T-helper 9 cell (primary cell): ENCODE measurements around the gene CREB3L2.

Source experiments
- DNase-seq: peaks from one replicate; pipeline ENCODE4 v3.0.0-alpha.2; 2020

The CREB3L2 gene

GRCh38 chr7:137950263-137950621, 51.6 kb downstream of the CREB3L2 start:
- no peak for DNase-seq

DNA sequence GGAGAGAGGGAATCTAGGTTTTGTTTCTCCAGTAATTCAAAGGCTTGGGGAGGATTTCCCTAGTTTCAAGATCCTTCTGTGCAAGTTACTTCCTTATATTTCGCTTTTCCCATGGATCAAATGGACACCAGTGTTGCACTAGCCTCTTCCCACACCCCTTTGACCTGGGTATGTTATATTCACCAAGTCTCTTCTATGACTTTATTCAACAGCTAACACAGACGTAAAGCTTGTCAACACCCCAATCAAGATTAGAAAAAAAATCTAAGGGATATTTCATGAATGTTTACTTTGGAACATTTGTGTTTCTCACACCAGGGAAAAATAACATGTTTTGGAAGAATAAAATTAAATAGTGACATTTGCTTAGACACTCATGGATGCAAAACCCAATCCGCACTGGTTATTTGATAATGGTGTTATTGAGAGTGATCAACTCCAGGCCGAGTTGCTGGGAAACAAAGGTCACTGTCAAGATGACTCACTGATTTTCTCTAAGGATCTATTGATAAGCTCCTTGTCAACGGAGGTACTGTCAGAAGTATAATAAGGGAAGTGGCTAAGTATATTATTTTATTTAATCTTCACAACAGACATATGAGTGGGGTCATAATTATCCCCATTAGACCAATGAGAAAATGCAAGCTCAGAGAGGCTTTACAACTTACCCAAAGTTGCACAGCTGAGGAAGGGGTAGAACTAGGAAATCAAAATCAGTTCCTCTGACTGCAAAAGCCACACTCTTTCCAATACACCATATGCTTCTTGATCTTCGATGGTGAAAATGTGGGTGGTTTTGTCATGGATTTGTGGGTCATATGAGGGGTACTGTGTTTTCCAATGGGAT, 52.2 kb downstream of the CREB3L2 start:
- DNase-seq = no peak

DNA sequence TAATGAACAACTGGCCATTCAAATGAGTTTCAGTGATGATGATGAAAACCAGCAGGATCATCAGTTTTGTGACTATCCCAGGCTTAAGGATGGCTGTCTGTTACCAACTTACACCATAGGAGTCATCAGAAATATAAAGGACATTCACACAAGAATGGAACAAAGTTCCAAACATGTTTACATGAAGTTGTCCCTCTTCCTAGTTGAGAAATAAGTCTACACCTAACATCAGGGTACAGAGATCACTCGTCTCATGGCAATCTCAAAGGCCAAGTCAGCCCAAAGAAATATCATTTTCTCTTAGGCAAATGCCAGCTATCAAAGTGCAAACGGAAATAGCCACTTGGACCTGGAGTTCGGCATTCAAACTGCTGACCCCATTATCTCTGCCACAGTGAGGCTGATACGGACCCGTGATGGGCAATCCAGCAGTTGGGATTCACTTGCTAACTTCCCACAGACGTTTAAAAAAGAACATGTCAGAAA, 53.0 kb downstream of the CREB3L2 start:
- DNase-seq = no peak

GRCh38 chr7:137948083-137948844, 53.6 kb downstream of the CREB3L2 start:
- DNase-seq = no peak

DNA sequence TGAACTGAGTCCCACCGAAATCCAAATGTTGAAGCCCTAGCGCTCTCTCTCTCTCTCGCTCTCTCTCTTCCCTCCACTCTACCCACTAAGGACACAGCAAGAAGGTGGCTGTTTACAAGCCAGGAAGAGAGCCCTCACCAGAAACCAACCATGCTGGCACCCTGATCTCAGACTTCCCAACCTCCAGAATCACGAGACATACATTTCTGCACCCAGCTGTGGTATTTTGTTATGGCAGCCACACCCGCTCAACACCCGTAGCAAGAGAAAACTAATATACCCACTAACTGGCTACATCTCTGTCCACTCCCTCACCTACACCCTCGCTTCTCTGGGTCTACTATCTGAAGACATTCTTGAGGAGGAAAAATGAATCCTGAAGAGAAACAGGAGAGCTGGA, 54.8 kb downstream of the CREB3L2 start:
- DNase-seq = no peak

DNA sequence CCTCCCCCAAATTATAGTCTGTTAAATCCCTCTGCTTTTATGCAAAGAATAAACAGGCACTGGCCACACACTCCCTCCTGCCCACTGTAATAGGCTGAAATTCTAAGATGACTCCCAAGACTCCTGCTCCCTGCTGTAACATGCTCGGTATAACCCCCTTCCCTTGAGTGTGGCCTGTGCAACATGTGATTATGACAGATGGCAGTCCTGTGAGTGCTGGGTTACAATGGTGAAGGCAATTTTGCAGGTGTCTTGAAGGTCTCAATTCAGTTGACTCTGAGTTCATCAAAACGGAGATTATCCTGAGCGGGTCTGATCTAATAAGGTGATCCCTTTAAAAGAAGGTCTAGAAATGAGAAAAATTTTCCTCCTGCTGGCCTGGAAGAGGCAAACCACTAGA, 55.9 kb downstream of the CREB3L2 start:
- no peak for DNase-seq

DNA sequence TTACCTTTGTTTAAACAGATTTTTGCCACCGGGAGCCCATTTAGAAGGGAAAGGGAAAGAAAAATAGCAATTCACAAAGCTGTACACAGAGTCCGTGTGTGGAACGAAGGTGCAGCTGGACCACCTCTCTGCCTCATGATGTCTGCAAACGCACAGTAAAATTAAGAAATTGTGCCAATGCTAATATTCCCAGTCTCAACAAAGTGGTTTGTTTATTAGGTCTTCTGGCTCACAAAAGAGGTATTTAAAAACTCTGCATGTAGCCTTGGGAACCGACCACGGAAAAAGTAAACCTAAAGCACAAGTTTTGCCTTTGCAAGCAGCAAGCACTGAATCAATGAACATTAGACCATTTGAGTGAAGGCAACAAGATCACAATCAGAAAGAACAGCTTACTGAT, 57.7 kb downstream of the CREB3L2 start:
- no peak for DNase-seq

GRCh38 chr7:137943132-137943551, 58.7 kb downstream of the CREB3L2 start:
- no peak for DNase-seq

DNA sequence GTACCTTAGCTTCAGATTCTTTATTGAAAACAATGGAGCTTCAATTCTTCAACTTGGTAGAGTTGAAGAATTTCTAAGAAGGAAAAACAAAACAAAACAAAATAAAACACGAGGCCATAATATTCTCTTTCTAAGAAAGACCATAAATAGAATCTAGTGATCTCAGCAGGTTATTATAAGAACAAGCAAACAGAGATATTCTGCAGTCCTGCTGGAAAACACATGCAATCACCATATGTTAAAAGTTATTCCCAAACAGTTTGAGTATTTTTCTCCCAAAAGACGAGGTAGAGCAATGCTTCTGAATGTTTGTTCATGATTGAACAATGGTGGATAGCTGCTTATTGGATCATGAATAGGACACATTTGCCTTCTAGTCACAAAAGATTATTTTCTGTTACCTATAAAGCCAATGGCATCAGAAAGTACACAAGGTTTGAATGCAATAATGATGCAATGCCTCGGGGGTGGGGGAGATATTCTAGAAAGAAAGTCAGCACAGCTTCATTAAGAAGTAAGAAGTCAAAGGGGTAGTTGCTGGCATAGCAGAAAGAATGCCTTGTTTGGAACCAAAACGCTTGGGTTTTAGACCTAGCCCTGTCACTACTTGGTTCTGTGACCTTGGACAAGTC, 59.3 kb downstream of the CREB3L2 start:
- DNase-seq = no peak

- no peak for DNase-seq
These were observed 61.0 kb downstream of the CREB3L2 start for GRCh38 chr7:137940656-137941518.

GRCh38 chr7:137940218-137940617, 61.7 kb downstream of the CREB3L2 start:
- DNase-seq = no peak

DNA sequence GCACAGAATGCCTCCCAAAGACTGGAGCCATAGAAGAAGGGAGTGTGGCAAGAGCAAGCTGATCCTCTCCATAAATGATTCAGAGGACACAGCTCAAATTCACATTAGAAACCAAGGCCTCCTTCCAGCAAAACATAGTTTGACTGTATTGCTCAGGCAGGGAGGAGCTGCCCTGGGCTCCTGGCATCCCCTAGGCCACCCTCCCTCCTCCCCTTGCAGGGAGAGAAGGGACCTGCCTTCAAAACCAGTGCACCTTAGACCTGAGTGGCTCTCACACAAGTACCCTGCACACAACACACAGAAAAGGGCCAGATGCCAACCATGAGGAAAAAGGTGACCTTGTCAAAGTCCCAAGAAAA, 64.7 kb downstream of the CREB3L2 start:
- no peak for DNase-seq

GRCh38 chr7:137936509-137937201, 65.2 kb downstream of the CREB3L2 start:
- DNase-seq = no peak

GRCh38 chr7:137935884-137936508, 65.9 kb downstream of the CREB3L2 start:
- DNase-seq = no peak

GRCh38 chr7:137934941-137935883, 66.7 kb downstream of the CREB3L2 start:
- DNase-seq = no peak

DNA sequence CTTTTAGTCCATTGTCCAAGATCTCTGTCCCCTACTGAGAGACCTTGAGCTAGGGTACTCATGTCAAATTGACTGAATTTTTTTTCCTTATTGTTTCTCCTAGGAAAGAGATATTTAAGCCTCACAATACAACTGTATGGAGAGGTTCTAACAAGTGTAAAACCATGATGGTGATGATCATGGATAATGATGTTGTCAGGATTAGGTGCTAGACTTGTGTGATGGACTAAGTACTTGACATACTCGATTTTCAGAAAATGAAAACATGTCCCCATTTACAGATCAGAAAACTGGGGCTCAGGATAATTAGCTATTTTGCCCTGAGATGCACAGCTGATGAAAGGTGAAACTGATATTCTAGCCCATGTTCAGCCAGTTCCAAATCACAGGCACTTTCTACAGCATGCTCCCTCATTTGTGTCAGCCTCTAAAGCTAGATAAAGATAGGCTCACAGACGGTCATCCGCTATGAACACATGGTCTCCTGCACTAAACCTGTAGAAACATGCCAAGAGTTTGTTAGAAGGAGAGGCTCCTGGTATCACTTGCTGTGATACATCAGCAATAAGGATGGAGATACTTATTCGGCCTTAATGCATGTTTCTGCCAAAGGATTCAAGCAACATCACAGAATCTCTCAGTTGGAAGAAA, 67.6 kb downstream of the CREB3L2 start:
- DNase-seq = no peak

- no peak for DNase-seq
These were observed 68.4 kb downstream of the CREB3L2 start for GRCh38 chr7:137933270-137934017.

DNA sequence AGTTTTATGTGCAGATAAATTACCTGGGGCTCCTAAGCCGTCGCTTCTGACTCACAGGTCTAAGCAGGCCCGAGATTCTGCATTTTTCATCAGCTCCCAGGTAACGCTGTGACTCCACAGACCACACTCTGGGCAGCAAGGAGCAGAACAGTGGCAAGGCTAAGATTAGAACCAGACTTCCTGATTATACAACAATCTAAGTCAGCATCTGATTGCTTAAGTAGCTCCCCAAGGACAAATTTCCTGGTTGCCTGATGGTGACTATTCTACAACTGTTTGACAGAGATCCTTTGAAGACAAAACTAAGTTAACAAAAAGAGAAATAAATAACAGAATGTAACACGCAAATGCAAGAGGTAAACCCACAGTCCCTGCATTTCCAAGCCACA, 69.0 kb downstream of the CREB3L2 start:
- no peak for DNase-seq

GRCh38 chr7:137931823-137932222, 70.1 kb downstream of the CREB3L2 start:
- DNase-seq = no peak
